ENCODE data around the gene CDH4. TPM values are rescaled to one million over a fixed set of nuclear protein-coding genes. Genes with fewer than 3 reads are reported as not detected.

CDH4 gene
- total RNA-seq, 3 donors from 2014 or later (not counting 1 experiment from before 2014, with no cell fraction given) = 0.18 TPM; not detected in 2

- WGBS (ENCODE audit: insufficient coverage) = 88% methylated on average over 14 of the region's 15 CpGs
- intact Hi-C loops (cut with micrococcal nuclease) = no loop called here
- Histone ChIP-seq H3K27me3 (ENCODE audit: control insufficient read depth, insufficient read depth, low read length) (no peaks in the 10 kb centered on the region), H3K36me3 (ENCODE audit: control insufficient read depth, insufficient read depth, low read length) (no peaks in the 10 kb centered on the region), H3K9me3 (ENCODE audit: control insufficient read depth, insufficient read depth, low read length) (peaks cover 8% of the 10 kb centered on the region), H3K4me3 (ENCODE audit: low read length) (no peak overlapping the region), H3K27ac (ENCODE audit: low read length) (no peak overlapping the region), H3K4me1 (ENCODE audit: control insufficient read depth, insufficient read depth, low read length) (no peaks in the 10 kb centered on the region)
- Mint-ChIP-seq H3K36me3 (no peaks in the 10 kb centered on the region), H3K4me1 (no peaks in the 10 kb centered on the region), H3K27ac (no peak overlapping the region), H3K4me3 (no peak overlapping the region), H3K27me3 (ENCODE audit: low read depth in 2 of 2) (no peaks in the 10 kb centered on the region), H3K9me3 (peaks cover 3 to 4% of the 10 kb centered on the region in 2 donors)
- DNase-seq = no peak
- no peak for ATAC-seq
- TF ChIP-seq CTCF (IDR thresholded peaks at IDR 0.05) = no peak
Observed at GRCh38 chr20:61285152-61285645, 33.1 kb downstream of the CDH4 start.

GRCh38 chr20:61285691-61286090 lies 33.6 kb downstream of the CDH4 start:
- WGBS (ENCODE audit: insufficient coverage) = 86% methylated on average over 7 of the region's 8 CpGs
- intact Hi-C loops (cut with micrococcal nuclease) = no loop called here
- Mint-ChIP-seq H3K4me1 (no peaks in the 10 kb centered on the region), H3K4me3 (no peak overlapping the region), H3K27ac (no peak overlapping the region), H3K9me3 (peaks cover 3 to 4% of the 10 kb centered on the region in 2 donors), H3K36me3 (no peaks in the 10 kb centered on the region), H3K27me3 (ENCODE audit: low read depth in 2 of 2) (no peaks in the 10 kb centered on the region)
- ATAC-seq (no peak), DNase-seq (no peak)
- Histone ChIP-seq H3K27ac (ENCODE audit: low read length) (no peak overlapping the region), H3K9me3 (ENCODE audit: control insufficient read depth, insufficient read depth, low read length) (peaks cover 8% of the 10 kb centered on the region), H3K4me3 (ENCODE audit: low read length) (no peak overlapping the region), H3K27me3 (ENCODE audit: control insufficient read depth, insufficient read depth, low read length) (no peaks in the 10 kb centered on the region), H3K4me1 (ENCODE audit: control insufficient read depth, insufficient read depth, low read length) (no peaks in the 10 kb centered on the region), H3K36me3 (ENCODE audit: control insufficient read depth, insufficient read depth, low read length) (no peaks in the 10 kb centered on the region)
- no peak for TF ChIP-seq CTCF (IDR thresholded peaks at IDR 0.05)

GRCh38 chr20:61287583-61288275 lies 35.7 kb downstream of the CDH4 start:
- H3K9me3 ChIP-seq (ENCODE audit: control insufficient read depth, insufficient read depth, low read length) = peaks cover 8% of the 10 kb centered on the region
- TF ChIP-seq CTCF (IDR thresholded peaks at IDR 0.05) = no peak
- ATAC-seq = no peak
- Mint-ChIP-seq H3K27ac (no peak overlapping the region), H3K4me1 (no peaks in the 10 kb centered on the region), H3K36me3 (no peaks in the 10 kb centered on the region), H3K27me3 (ENCODE audit: low read depth in 2 of 2) (no peaks in the 10 kb centered on the region), H3K9me3 (peaks cover 0 to 3% of the 10 kb centered on the region in 2 donors), H3K4me3 (no peak overlapping the region)
- H3K27ac ChIP-seq (ENCODE audit: low read length) = no peak overlapping the region
- no peaks in the 10 kb centered on the region for H3K27me3 ChIP-seq (ENCODE audit: control insufficient read depth, insufficient read depth, low read length)
- WGBS (ENCODE audit: insufficient coverage) = 87% methylated on average over 15 of the region's 15 CpGs
- no peak overlapping the region for H3K4me3 ChIP-seq (ENCODE audit: low read length)
- DNase-seq = no peak
- H3K36me3 ChIP-seq (ENCODE audit: control insufficient read depth, insufficient read depth, low read length) = no peaks in the 10 kb centered on the region
- intact Hi-C loops (cut with micrococcal nuclease) = no loop called here
- no peaks in the 10 kb centered on the region for H3K4me1 ChIP-seq (ENCODE audit: control insufficient read depth, insufficient read depth, low read length)
